Jurkat, Clone E6-1 (cell line): ENCODE measurements around the gene MPP3.
A peak's percentile ranks its signal among the peaks of the same experiment; 100 is the strongest.

Experiments
- DNase-seq: peaks from one replicate; pipeline ENCODE4 v3.0.0-alpha.2; 2011; ENCODE audit warnings: low read depth, low spot score
- H3K4me3 ChIP-seq: 2 replicates; pipeline ENCODE4 v1.5.1; 2011; ENCODE audit warnings: mild to moderate bottlenecking, low read length, control low read depth, moderate library complexity

MPP3 gene

GRCh38 chr17:43784628-43785101, 48.3 kb downstream of the MPP3 start:
- DNase-seq = no peak
- H3K4me3 ChIP-seq = no peak overlapping the region

GRCh38 chr17:43784068-43784467, 48.9 kb downstream of the MPP3 start:
- DNase-seq = no peak
- no peak overlapping the region for H3K4me3 ChIP-seq

- DNase-seq = no peak
- H3K4me3 ChIP-seq = no peak overlapping the region
Measured at GRCh38 chr17:43782913-43783680, 49.8 kb downstream of the MPP3 start.

GRCh38 chr17:43780135-43780534, 52.8 kb downstream of the MPP3 start, which contains the start of gene CFAP97D1:
Gene CFAP97D1, plus strand, starts transcription at chr17:43780435. Its CDS starts 28 bp downstream, at chr17:43780463.
- DNase-seq = no peak
- peak within 1 kb of the TSS; percentile 70 for H3K4me3 ChIP-seq

GRCh38 chr17:43779145-43780125, 53.5 kb downstream of the MPP3 start:
- H3K4me3 ChIP-seq = peak overlapping the region; percentile 70
- no peak for DNase-seq

- H3K4me3 ChIP-seq = peak within 1 kb of the TSS; percentile 70
- DNase-seq = peak; percentile 32
Measured at GRCh38 chr17:43778337-43779144, 54.4 kb downstream of the MPP3 start, which contains the start of gene DUSP3. Gene DUSP3, minus strand, starts transcription at chr17:43778977. Its CDS starts 53 bp downstream, at chr17:43778924.

- no peak overlapping the region for H3K4me3 ChIP-seq
- no peak for DNase-seq
Measured at GRCh38 chr17:43774304-43775250, 58.4 kb downstream of the MPP3 start.

- no peak for DNase-seq
- H3K4me3 ChIP-seq = no peak overlapping the region
Measured at GRCh38 chr17:43772877-43773648, 59.9 kb downstream of the MPP3 start.

- H3K4me3 ChIP-seq = no peak overlapping the region
- no peak for DNase-seq
Measured at GRCh38 chr17:43771463-43771862, 61.5 kb downstream of the MPP3 start.

- DNase-seq = no peak
- no peak overlapping the region for H3K4me3 ChIP-seq
Measured at GRCh38 chr17:43770957-43771356, 62.0 kb downstream of the MPP3 start.

GRCh38 chr17:43769859-43770258, 63.1 kb downstream of the MPP3 start:
- no peak for DNase-seq
- H3K4me3 ChIP-seq = no peak overlapping the region

- H3K4me3 ChIP-seq = no peak overlapping the region
- no peak for DNase-seq
Measured at GRCh38 chr17:43769426-43769825, 63.5 kb downstream of the MPP3 start.

GRCh38 chr17:43768943-43769342, 64.0 kb downstream of the MPP3 start:
- no peak overlapping the region for H3K4me3 ChIP-seq
- no peak for DNase-seq

GRCh38 chr17:43768382-43768781, 64.6 kb downstream of the MPP3 start:
- no peak overlapping the region for H3K4me3 ChIP-seq
- DNase-seq = no peak

- no peak overlapping the region for H3K4me3 ChIP-seq
- DNase-seq = no peak
Measured at GRCh38 chr17:43767713-43768059, 65.3 kb downstream of the MPP3 start.

- no peak for DNase-seq
Measured at GRCh38 chr17:43767053-43767712, 65.8 kb downstream of the MPP3 start.

More at GRCh38 chr17:43767053-43767712, 65.8 kb downstream of the MPP3 start:
- H3K4me3 ChIP-seq = no peak overlapping the region
